B cell (primary cell): ENCODE results near the gene CDC20B. TPM values are rescaled to one million over a fixed set of nuclear protein-coding genes. Genes with fewer than 3 reads are reported as not detected.

Experiments used
- ATAC-seq: fragments of 200-7000 bp; cut with Tn5 transposase; one replicate; pipeline ENCODE4 v1.10.0; 2021; ENCODE audit warnings: low read depth, mild to moderate bottlenecking, moderate number of reproducible peaks, moderate library complexity
- CTCF ChIA-PET: fragments of 350-600 bp; sonication (Branson Sonifier 250); formaldehyde crosslinking; loops from one replicate; lab custom pipeline; 2021; ENCODE audit warnings: antibody characterized with exemption, inconsistent platforms; lab: Charles Lee
- POLR2A ChIA-PET: fragments of 350-600 bp; sonication (Branson Sonifier 250); formaldehyde crosslinking; loops from one replicate; lab custom pipeline; 2021; ENCODE audit warnings: antibody characterized with exemption; lab: Charles Lee
- DNase-seq: peaks from one replicate; pipeline ENCODE4 v3.0.0; 2013
- H2AFZ ChIP-seq: 2 replicates; pipeline ENCODE4 v1.6.1; 2012; ENCODE audit warnings: mild to moderate bottlenecking, low read depth, low read length; ENCODE audit not compliant: insufficient read depth, poor library complexity, severe bottlenecking
- H3K27ac ChIP-seq, 2 donors: 1 replicate in 1 of 2; 2 replicates in 1 of 2; pipeline ENCODE4 v1.5.1; 2012 to 2013; ENCODE audit warnings: low read length in 2 of 2, mild to moderate bottlenecking in 2 of 2, moderate library complexity in 1 of 2
- H3K27me3 ChIP-seq, 4 experiments: fragments of 200-600 bp in 1 of 4; sonication (generic) in 1 of 4; replicated peaks in 1 of 4; 1 replicate in 2 of 4; 2 replicates in 2 of 4; pipeline versions ENCODE4 v1.6.1 to v1.7.0; 2013 to 2016; ENCODE audit warnings: low read length in 3 of 4, mild to moderate bottlenecking in 2 of 4, mixed read lengths in 1 of 4, moderate library complexity in 1 of 4; ENCODE audit not compliant: insufficient read depth in 4 of 4, control insufficient read depth in 3 of 4; ENCODE audit errors: control extremely low read depth in 1 of 4
- H3K36me3 ChIP-seq, 2 experiments: replicated peaks in 1 of 2; 1 replicate in 1 of 2; 2 replicates in 1 of 2; pipeline versions ENCODE4 v1.6.1 to v1.7.1; 2013; ENCODE audit warnings: low read length in 1 of 2; ENCODE audit not compliant: insufficient read depth in 2 of 2, control insufficient read depth in 1 of 2; ENCODE audit errors: control extremely low read depth in 1 of 2, extremely low read depth in 1 of 2
- H3K4me1 ChIP-seq, 2 donors: fragments of 200-600 bp in 1 of 2; sonication (generic) in 1 of 2; 1 replicate in 1 of 2; 2 replicates in 1 of 2; pipeline versions ENCODE4 v1.5.1 to v1.6.1; 2013 to 2017; ENCODE audit warnings: low read length in 2 of 2; ENCODE audit not compliant: control insufficient read depth in 2 of 2, insufficient read depth in 2 of 2
- H3K4me2 ChIP-seq: replicated peaks from 2 replicates; pipeline ENCODE3; 2012; ENCODE audit warnings: mild to moderate bottlenecking, low read depth, low read length; ENCODE audit not compliant: poor library complexity, severe bottlenecking
- H3K4me3 ChIP-seq, 5 experiments: fragments of 200-600 bp in 1 of 5; sonication (generic) in 1 of 5; 1 replicate in 3 of 5; 2 replicates in 2 of 5; pipeline versions ENCODE4 v1.5.1 to v1.7.0; 2011 to 2016; ENCODE audit warnings: low read length in 4 of 5, mild to moderate bottlenecking in 4 of 5, low read depth in 2 of 5, control low read depth in 1 of 5, moderate library complexity in 1 of 5; ENCODE audit not compliant: insufficient read depth in 1 of 5; ENCODE audit errors: control extremely low read depth in 1 of 5, extremely low read depth in 1 of 5
- H3K79me2 ChIP-seq: fragments of 200-600 bp; sonication (generic); one replicate; pipeline ENCODE4 v1.6.0; 2016; ENCODE audit warnings: low read length; ENCODE audit not compliant: control insufficient read depth, insufficient read depth
- H3K9ac ChIP-seq: fragments of 200-600 bp; sonication (generic); 2 replicates; pipeline ENCODE4 v1.6.1; 2017; ENCODE audit warnings: mild to moderate bottlenecking, low read length, moderate library complexity
- H3K9me3 ChIP-seq, 3 donors: one replicate each; pipeline versions ENCODE4 v1.6.1 to v1.7.1; 2013; ENCODE audit warnings: low read length in 2 of 3; ENCODE audit not compliant: control insufficient read depth in 2 of 3, insufficient read depth in 1 of 3; ENCODE audit errors: control extremely low read depth in 1 of 3
- H4K20me1 ChIP-seq: 2 replicates; pipeline ENCODE4 v1.6.0; 2012; ENCODE audit warnings: mild to moderate bottlenecking, low read length; ENCODE audit not compliant: insufficient read depth, control insufficient read depth, poor library complexity, severe bottlenecking
- H3K27ac Mint-ChIP-seq: one replicate; pipeline ENCODE4 v1.8.0; 2021; ENCODE audit warnings: mixed read lengths
- H3K27me3 Mint-ChIP-seq: one replicate; pipeline ENCODE4 v1.8.0; 2021; ENCODE audit warnings: mixed read lengths
- H3K4me1 Mint-ChIP-seq: one replicate; pipeline ENCODE4 v1.8.0; 2021; ENCODE audit warnings: mixed read lengths
- H3K4me3 Mint-ChIP-seq: one replicate; pipeline ENCODE4 v1.8.0; 2021; ENCODE audit warnings: mixed read lengths
- H3K9me3 Mint-ChIP-seq: one replicate; pipeline ENCODE4 v1.8.0; 2022; ENCODE audit warnings: mixed read lengths; ENCODE audit not compliant: insufficient read depth
- CTCF ChIP-seq: fragments of 200-600 bp; IDR thresholded peaks from one replicate; pipeline ENCODE4 v1.8.0; 2022; ENCODE audit warnings: antibody characterized with exemption, mild to moderate bottlenecking
- EZH2 ChIP-seq: IDR thresholded peaks from 2 replicates; pipeline ENCODE4 v1.6.1; 2012; ENCODE audit warnings: borderline replicate concordance, low read depth, mild to moderate bottlenecking, moderate library complexity, low read length; ENCODE audit not compliant: insufficient read depth, poor library complexity, severe bottlenecking
- WGBS: methylation state at CpG from one replicate; pipeline ENCODE4 v1.1.5; 2013; ENCODE audit warnings: missing lambda C conversion rate; ENCODE audit not compliant: insufficient coverage; 5-methylcytosine and 5-hydroxymethylcytosine counted together
- intact Hi-C: fragments of 100-400 bp; cut with micrococcal nuclease; formaldehyde crosslinking; loops from one replicate; pipeline ENCODE4 v1.10.0; 2022
- polyA plus RNA-seq: library from polyadenylated mRNA; depleted of rRNA; stranded (reverse); fragments of >200 nt; gene quantifications from 2 replicates; pipeline ENCODE4 v1.2.3, GENCODE V29; 2012
- total RNA-seq, 2 donors: library from RNA; stranded (reverse); fragments of 120-200 nt in 1 of 2; gene quantifications; 1 replicate in 1 of 2; 2 replicates in 1 of 2; pipeline versions ENCODE4 v1.2.3 to v1.2.4, GENCODE V29; 2013 to 2022

CDC20B gene
- total and polyA plus RNA-seq, 2 donors (not counting 1 experiment from before 2014, with no cell fraction given), result 0.09 TPM; not detected in 1

- peaks cover 12% of the 10 kb centered on the region for H3K4me1 Mint-ChIP-seq
- ChIA-PET CTCF (no interaction called here), POLR2A (no interaction called here)
- TF ChIP-seq EZH2, result no peak
- no peak for TF ChIP-seq CTCF
- peaks cover 0 to 3% (median 1%) of the 10 kb centered on the region in 4 experiments for H3K27me3 ChIP-seq
- no peak overlapping the region for H3K4me3 Mint-ChIP-seq
- no peak overlapping the region for H3K4me2 ChIP-seq
- no peak for DNase-seq
- no peaks in the 10 kb centered on the region for H3K9me3 ChIP-seq
- H3K27me3 Mint-ChIP-seq, result peaks cover 12% of the 10 kb centered on the region
- H2AFZ ChIP-seq, result no peak overlapping the region
- H3K36me3 ChIP-seq, result no peaks in the 10 kb centered on the region
- H4K20me1 ChIP-seq, result no peaks in the 10 kb centered on the region
- H3K4me1 ChIP-seq, result peaks cover 2 to 7% of the 10 kb centered on the region in 2 donors
- H3K79me2 ChIP-seq, result no peaks in the 10 kb centered on the region
- H3K27ac Mint-ChIP-seq, result no peak overlapping the region
- H3K27ac ChIP-seq, result no peak overlapping the region
- no peak for ATAC-seq
- H3K9ac ChIP-seq, result no peak overlapping the region
- intact Hi-C loops, result no loop called here
- H3K4me3 ChIP-seq, result no peak overlapping the region
- H3K9me3 Mint-ChIP-seq, result no peaks in the 10 kb centered on the region
- WGBS, result 62% methylated on average over 3 of the region's 5 CpGs
Measured at GRCh38 chr5:55104946-55105701, 67.9 kb downstream of the CDC20B start.

GRCh38 chr5:55104036-55104772 lies 68.8 kb downstream of the CDC20B start:
- H3K27me3 Mint-ChIP-seq, result peaks cover 8% of the 10 kb centered on the region
- Histone ChIP-seq H3K27me3 (peaks cover 0 to 3% (median 1%) of the 10 kb centered on the region in 4 experiments), H3K27ac (no peak overlapping the region), H3K4me2 (no peak overlapping the region), H3K9ac (no peak overlapping the region), H3K4me3 (no peak overlapping the region), H4K20me1 (no peaks in the 10 kb centered on the region), H2AFZ (no peak overlapping the region), H3K4me1 (peaks cover 2 to 7% of the 10 kb centered on the region in 2 donors), H3K36me3 (no peaks in the 10 kb centered on the region), H3K79me2 (no peaks in the 10 kb centered on the region), H3K9me3 (no peaks in the 10 kb centered on the region)
- intact Hi-C loops, result no loop called here
- no peak overlapping the region for H3K4me3 Mint-ChIP-seq
- no peak overlapping the region for H3K27ac Mint-ChIP-seq
- TF ChIP-seq CTCF (no peak), EZH2 (no peak)
- ChIA-PET POLR2A (no interaction called here), CTCF (no interaction called here)
- H3K9me3 Mint-ChIP-seq, result no peaks in the 10 kb centered on the region
- no CpG with 5 or more reads among the region's 2 CpGs for WGBS
- DNase-seq (no peak), ATAC-seq (no peak)
- peaks cover 12% of the 10 kb centered on the region for H3K4me1 Mint-ChIP-seq
